Measurements from ENCODE around the gene SMIM35.

DNA sequence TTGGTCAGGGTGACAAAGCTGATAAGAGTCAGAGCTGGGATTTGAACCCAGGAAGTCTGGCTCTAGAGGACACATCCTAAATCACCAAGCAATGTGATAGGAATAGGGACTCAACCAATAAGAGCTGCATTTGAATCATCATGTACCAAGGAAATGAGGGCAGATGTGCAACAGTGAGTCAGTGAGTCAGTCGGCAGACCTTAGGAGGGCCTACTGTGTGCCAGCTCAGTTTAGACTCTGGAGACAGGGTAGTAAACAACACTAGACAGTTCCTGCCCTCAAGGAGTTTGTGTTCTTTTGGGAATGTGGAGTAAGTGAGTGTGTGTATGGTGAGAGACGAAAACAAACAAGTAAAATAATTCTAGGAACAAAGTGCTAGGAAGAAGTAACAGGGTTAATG lies 89.4 kb downstream of the SMIM35 start:
- TF ChIP-seq POLR2A (IDR thresholded peaks at IDR 0.05; ENCODE audit: low read depth, low read length), result no peak
- TF ChIP-seq, protein P1, sequence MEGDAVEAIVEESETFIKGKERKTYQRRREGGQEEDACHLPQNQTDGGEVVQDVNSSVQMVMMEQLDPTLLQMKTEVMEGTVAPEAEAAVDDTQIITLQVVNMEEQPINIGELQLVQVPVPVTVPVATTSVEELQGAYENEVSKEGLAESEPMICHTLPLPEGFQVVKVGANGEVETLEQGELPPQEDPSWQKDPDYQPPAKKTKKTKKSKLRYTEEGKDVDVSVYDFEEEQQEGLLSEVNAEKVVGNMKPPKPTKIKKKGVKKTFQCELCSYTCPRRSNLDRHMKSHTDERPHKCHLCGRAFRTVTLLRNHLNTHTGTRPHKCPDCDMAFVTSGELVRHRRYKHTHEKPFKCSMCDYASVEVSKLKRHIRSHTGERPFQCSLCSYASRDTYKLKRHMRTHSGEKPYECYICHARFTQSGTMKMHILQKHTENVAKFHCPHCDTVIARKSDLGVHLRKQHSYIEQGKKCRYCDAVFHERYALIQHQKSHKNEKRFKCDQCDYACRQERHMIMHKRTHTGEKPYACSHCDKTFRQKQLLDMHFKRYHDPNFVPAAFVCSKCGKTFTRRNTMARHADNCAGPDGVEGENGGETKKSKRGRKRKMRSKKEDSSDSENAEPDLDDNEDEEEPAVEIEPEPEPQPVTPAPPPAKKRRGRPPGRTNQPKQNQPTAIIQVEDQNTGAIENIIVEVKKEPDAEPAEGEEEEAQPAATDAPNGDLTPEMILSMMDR (conservative IDR thresholded peaks at IDR 0.05; ENCODE audit: low read depth, low read length), result no peak
- no peak for TF ChIP-seq RCOR1 (IDR thresholded peaks at IDR 0.05; ENCODE audit: insufficient replicate concordance, low read length)
- TF ChIP-seq BHLHE40 (IDR thresholded peaks at IDR 0.05; ENCODE audit: low read depth, low read length), result no peak
- TF ChIP-seq MAZ (IDR thresholded peaks at IDR 0.05; ENCODE audit: borderline replicate concordance, low read depth, low read length), result no peak
- no peak for TF ChIP-seq RFX5 (IDR thresholded peaks at IDR 0.05; ENCODE audit: low read depth, low read length)
- TF ChIP-seq CHD1 (IDR thresholded peaks at IDR 0.05; ENCODE audit: low read depth, low read length), result no peak
